K562 (cell line): ENCODE data around the gene CYTH1. TPM values are rescaled to one million over a fixed set of nuclear protein-coding genes. Genes with fewer than 3 reads are reported as not detected.

Source experiments
- CREB1 ChIP-seq, 2 experiments: sonication (generic) in 1 of 2; formaldehyde crosslinking in 1 of 2; IDR thresholded peaks; 2 replicates each; pipeline versions ENCODE4 v1.6.1 to v1.8.0; 2012 to 2022; ENCODE audit warnings: inconsistent platforms in 1 of 2, mild to moderate bottlenecking in 1 of 2, missing genetic modification reagents in 1 of 2, moderate library complexity in 1 of 2
- CXXC5 ChIP-seq: fragments of 250-450 bp; sonication (Bioruptor Pico); IDR thresholded peaks from 2 replicates; pipeline ENCODE4 v1.8.0; 2022; ENCODE audit warnings: inconsistent platforms, mild to moderate bottlenecking, moderate library complexity
- KLF10 ChIP-seq: fragments of 250-450 bp; sonication (Bioruptor Pico); IDR thresholded peaks from 2 replicates; pipeline ENCODE4 v1.6.1; 2021; ENCODE audit warnings: matching md5 sums
- MYC ChIP-seq, 2 experiments: fragments of 250-450 bp in 1 of 2; sonication (Bioruptor Pico) in 1 of 2; IDR thresholded peaks; 2 replicates each; pipeline versions ENCODE4 v1.5.1 to v1.6.1; 2012 to 2021; ENCODE audit warnings: low read depth in 2 of 2, borderline replicate concordance in 1 of 2, improper control_type of control experiment in 1 of 2, low read length in 1 of 2, mild to moderate bottlenecking in 1 of 2, moderate library complexity in 1 of 2
- NFYB ChIP-seq: IDR thresholded peaks from 2 replicates; pipeline ENCODE4 v1.6.1; 2011; ENCODE audit warnings: mild to moderate bottlenecking, moderate library complexity; ENCODE audit not compliant: insufficient read length; ENCODE audit errors: extremely low read depth
- SRF ChIP-seq, 2 experiments: fragments of 250-450, 450-650 bp in 1 of 2; sonication (Bioruptor Pico) in 1 of 2; sonication (generic) in 1 of 2; formaldehyde crosslinking; IDR thresholded peaks; 2 replicates each; pipeline versions ENCODE4 v1.5.0 to v1.5.1; 2020 to 2022; ENCODE audit warnings: mild to moderate bottlenecking in 1 of 2, missing genetic modification reagents in 1 of 2
- TFAP4 ChIP-seq: sonication (generic); formaldehyde crosslinking; IDR thresholded peaks from 2 replicates; pipeline ENCODE4 v1.8.0; 2022; ENCODE audit warnings: missing genetic modification reagents, mild to moderate bottlenecking, moderate library complexity, borderline replicate concordance
- polyA plus RNA-seq, 8 experiments: library from polyadenylated mRNA; depleted of rRNA in 4 of 8; stranded (reverse) in 5 of 8; unstranded in 3 of 8; fragments of >200 nt; fragmentation: Nextera tagmentation in 2 of 8; fragmentation: Illumina TruSeq in 1 of 8; extraction: Ambion mirVana in 2 of 8; extraction: Trizol in 1 of 8; gene quantifications; 2 replicates each; pipeline versions ENCODE4 v1.2.1 to v1.2.3, GENCODE V29; 2011 to 2014; ENCODE audit warnings: inconsistent platforms in 1 of 8, missing spikeins in 1 of 8
- total RNA-seq, 7 experiments: library from RNA; depleted of rRNA in 6 of 7; stranded (reverse); fragments of >200 nt in 6 of 7; fragmentation: Illumina TruSeq in 2 of 7; extraction: Trizol in 2 of 7; gene quantifications; 2 replicates each; pipeline versions ENCODE4 v1.2.1 to v1.2.3, GENCODE V29; 2011 to 2021; ENCODE audit warnings: low replicate concordance in 1 of 7
- TF ChIP-seq, protein P1 (sequence below), 2 experiments: fragments of 450-650 bp; formaldehyde crosslinking in 1 of 2; IDR thresholded peaks; 2 replicates each; pipeline versions ENCODE4 v1.4.0 to v1.6.1; 2014 to 2020; ENCODE audit warnings: mild to moderate bottlenecking in 2 of 2, borderline replicate concordance in 1 of 2, low read depth in 1 of 2
- TF ChIP-seq, protein P2 (sequence below), 2 experiments: IDR thresholded peaks; 2 replicates each; pipeline ENCODE4 v1.6.1; 2011; ENCODE audit warnings: borderline replicate concordance in 1 of 2, control low read depth in 1 of 2, low read depth in 1 of 2, low read length in 1 of 2, mild to moderate bottlenecking in 1 of 2, mixed read lengths in 1 of 2, moderate library complexity in 1 of 2; ENCODE audit not compliant: insufficient read depth in 1 of 2, insufficient read length in 1 of 2, poor library complexity in 1 of 2, severe bottlenecking in 1 of 2; ENCODE audit errors: extremely low read depth in 1 of 2
- TF ChIP-seq, protein P3 (sequence below): sonication (generic); IDR thresholded peaks from 2 replicates; pipeline ENCODE4 v1.6.1; 2016
- TF ChIP-seq, protein P4 (sequence below): fragments of 200-800 bp; sonication (Bioruptor generic); IDR thresholded peaks from 2 replicates; pipeline ENCODE4 v1.6.1; 2017; ENCODE audit warnings: missing genetic modification characterization, missing compliant biosample characterization

The CYTH1 gene
- total and polyA plus RNA-seq, 9 of the 15 experiments (the other 6 are each of a cell fraction or from before 2014, with no cell fraction given) = 0.52 to 27.7 (median 16.8) TPM

DNA sequence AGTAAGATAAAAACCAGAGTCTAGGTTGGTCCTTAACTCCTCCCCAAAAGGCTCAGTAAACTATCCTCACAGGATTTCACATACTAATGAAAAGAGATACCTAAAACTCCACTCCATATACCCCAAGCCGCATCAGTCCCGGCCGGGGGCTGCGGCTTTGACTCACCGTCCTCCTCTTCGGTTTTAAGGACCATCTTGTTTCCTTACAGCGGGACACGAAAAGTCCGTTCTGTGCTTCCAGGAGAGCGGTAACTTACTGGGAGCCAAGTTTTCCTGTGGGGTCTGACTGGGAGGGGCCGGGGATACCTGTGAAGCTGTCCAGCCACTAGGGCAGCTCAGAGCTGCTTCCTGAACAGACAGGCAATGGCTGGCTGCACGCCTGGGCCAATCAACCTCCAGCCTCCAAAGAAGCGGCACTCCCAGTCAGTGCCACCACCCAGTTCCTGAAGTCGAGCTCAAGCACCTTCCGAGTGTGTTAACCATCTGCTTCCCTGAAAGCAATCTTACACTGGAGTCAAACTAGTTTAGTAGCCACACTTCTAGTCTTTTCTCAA lies 45.5 kb downstream of the CYTH1 start (continued):
- no peak for TF ChIP-seq SRF (CRISPR knock-in tag; IDR thresholded peaks at IDR 0.05)
- TF ChIP-seq, protein P1, sequence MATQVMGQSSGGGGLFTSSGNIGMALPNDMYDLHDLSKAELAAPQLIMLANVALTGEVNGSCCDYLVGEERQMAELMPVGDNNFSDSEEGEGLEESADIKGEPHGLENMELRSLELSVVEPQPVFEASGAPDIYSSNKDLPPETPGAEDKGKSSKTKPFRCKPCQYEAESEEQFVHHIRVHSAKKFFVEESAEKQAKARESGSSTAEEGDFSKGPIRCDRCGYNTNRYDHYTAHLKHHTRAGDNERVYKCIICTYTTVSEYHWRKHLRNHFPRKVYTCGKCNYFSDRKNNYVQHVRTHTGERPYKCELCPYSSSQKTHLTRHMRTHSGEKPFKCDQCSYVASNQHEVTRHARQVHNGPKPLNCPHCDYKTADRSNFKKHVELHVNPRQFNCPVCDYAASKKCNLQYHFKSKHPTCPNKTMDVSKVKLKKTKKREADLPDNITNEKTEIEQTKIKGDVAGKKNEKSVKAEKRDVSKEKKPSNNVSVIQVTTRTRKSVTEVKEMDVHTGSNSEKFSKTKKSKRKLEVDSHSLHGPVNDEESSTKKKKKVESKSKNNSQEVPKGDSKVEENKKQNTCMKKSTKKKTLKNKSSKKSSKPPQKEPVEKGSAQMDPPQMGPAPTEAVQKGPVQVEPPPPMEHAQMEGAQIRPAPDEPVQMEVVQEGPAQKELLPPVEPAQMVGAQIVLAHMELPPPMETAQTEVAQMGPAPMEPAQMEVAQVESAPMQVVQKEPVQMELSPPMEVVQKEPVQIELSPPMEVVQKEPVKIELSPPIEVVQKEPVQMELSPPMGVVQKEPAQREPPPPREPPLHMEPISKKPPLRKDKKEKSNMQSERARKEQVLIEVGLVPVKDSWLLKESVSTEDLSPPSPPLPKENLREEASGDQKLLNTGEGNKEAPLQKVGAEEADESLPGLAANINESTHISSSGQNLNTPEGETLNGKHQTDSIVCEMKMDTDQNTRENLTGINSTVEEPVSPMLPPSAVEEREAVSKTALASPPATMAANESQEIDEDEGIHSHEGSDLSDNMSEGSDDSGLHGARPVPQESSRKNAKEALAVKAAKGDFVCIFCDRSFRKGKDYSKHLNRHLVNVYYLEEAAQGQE (IDR thresholded peaks at IDR 0.05; ENCODE audit: borderline replicate concordance) = peak; percentile 7; the same call in 1 of the 2 replicates
- TF ChIP-seq, protein P1 (CRISPR knock-in tag; IDR thresholded peaks at IDR 0.05; ENCODE audit: low read depth) = no peak
- TF ChIP-seq, protein P2, sequence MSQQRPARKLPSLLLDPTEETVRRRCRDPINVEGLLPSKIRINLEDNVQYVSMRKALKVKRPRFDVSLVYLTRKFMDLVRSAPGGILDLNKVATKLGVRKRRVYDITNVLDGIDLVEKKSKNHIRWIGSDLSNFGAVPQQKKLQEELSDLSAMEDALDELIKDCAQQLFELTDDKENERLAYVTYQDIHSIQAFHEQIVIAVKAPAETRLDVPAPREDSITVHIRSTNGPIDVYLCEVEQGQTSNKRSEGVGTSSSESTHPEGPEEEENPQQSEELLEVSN (IDR thresholded peaks at IDR 0.05; ENCODE audit: borderline replicate concordance in 1 of 2, extremely low read depth in 1 of 2, insufficient read depth in 1 of 2, insufficient read length in 1 of 2, low read depth in 1 of 2, low read length in 1 of 2, poor library complexity in 1 of 2, severe bottlenecking in 1 of 2) = peak in 1 of 2 experiments; percentile 23
- TF ChIP-seq NFYB = peak; percentile 25
- TF ChIP-seq TFAP4 (CRISPR knock-in tag) = 0 out of 2 replicates have a peak, but pooled peaks have one; percentile 14
- TF ChIP-seq KLF10 = no peak
- TF ChIP-seq, protein P3, sequence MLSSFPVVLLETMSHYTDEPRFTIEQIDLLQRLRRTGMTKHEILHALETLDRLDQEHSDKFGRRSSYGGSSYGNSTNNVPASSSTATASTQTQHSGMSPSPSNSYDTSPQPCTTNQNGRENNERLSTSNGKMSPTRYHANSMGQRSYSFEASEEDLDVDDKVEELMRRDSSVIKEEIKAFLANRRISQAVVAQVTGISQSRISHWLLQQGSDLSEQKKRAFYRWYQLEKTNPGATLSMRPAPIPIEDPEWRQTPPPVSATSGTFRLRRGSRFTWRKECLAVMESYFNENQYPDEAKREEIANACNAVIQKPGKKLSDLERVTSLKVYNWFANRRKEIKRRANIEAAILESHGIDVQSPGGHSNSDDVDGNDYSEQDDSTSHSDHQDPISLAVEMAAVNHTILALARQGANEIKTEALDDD = peak; percentile 83
- 0 out of 2 replicates have a peak, but pooled peaks have one; percentile 12 for TF ChIP-seq MYC (IDR thresholded peaks at IDR 0.05; ENCODE audit: low read depth, low read length)
- TF ChIP-seq MYC (CRISPR knock-in tag; IDR thresholded peaks at IDR 0.05; ENCODE audit: borderline replicate concordance, low read depth) = no peak
- TF ChIP-seq CREB1 (IDR thresholded peaks at IDR 0.05) = no peak
- TF ChIP-seq CREB1 (CRISPR knock-in tag; IDR thresholded peaks at IDR 0.05) = 0 out of 2 replicates have a peak, but pooled peaks have one; percentile 15
- 0 out of 2 replicates have a peak, but pooled peaks have one; percentile 9 for TF ChIP-seq CXXC5
- TF ChIP-seq, protein P4, sequence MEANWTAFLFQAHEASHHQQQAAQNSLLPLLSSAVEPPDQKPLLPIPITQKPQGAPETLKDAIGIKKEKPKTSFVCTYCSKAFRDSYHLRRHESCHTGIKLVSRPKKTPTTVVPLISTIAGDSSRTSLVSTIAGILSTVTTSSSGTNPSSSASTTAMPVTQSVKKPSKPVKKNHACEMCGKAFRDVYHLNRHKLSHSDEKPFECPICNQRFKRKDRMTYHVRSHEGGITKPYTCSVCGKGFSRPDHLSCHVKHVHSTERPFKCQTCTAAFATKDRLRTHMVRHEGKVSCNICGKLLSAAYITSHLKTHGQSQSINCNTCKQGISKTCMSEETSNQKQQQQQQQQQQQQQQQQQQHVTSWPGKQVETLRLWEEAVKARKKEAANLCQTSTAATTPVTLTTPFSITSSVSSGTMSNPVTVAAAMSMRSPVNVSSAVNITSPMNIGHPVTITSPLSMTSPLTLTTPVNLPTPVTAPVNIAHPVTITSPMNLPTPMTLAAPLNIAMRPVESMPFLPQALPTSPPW (CRISPR knock-in tag) = 0 out of 2 replicates have a peak, but pooled peaks have one; percentile 8
